Omental fat pad (tissue), 4 donors: ENCODE data around the gene DIP2C. TPM values are rescaled to one million over a fixed set of nuclear protein-coding genes. Genes with fewer than 3 reads are reported as not detected.
"Not testable (repeated sequence)": the region's sequence is repeated elsewhere in the genome, so short reads cannot be mapped to it uniquely, and the experiment has no call there.

Experiments
- ATAC-seq: fragments of 150-250 bp; one replicate; pipeline ENCODE4 v1.9.1; 2016; ENCODE audit warnings: mild to moderate bottlenecking, moderate library complexity; ENCODE audit not compliant: low FRiP score
- DNase-seq: peaks from one replicate; pipeline ENCODE4 v3.0.0-alpha.2; 2019; ENCODE audit warnings: low spot score
- CTCF ChIP-seq, 3 donors: fragments of 450-650 bp; IDR thresholded peaks; one replicate each; pipeline ENCODE4 v1.5.1; 2016 to 2017; ENCODE audit warnings: antibody characterized with exemption in 3 of 3, mild to moderate bottlenecking in 3 of 3, moderate library complexity in 2 of 3
- total RNA-seq, 4 donors: library from RNA; depleted of rRNA; stranded (reverse); fragments of >200 nt; gene quantifications; one replicate each; pipeline ENCODE4 v1.1.0, GENCODE V29; 2016

Gene DIP2C
- total RNA-seq, 4 donors from 2014 or later: 19.7 to 56.5 (median 31.1) TPM

GRCh38 chr10:649798-650440 is 39.5 kb downstream of the DIP2C start:
- TF ChIP-seq CTCF (IDR thresholded peaks at IDR 0.05): no peak
- DNase-seq: no peak
- no peak for ATAC-seq

GRCh38 chr10:649445-649797 is 40.0 kb downstream of the DIP2C start:
- no peak for TF ChIP-seq CTCF (IDR thresholded peaks at IDR 0.05)
- ATAC-seq: no peak
- no peak for DNase-seq

- not testable (repeated sequence) for ATAC-seq, DNase-seq
These were observed 42.4 kb downstream of the DIP2C start for GRCh38 chr10:647019-647418.

GRCh38 chr10:646118-646524 is 43.3 kb downstream of the DIP2C start:
- ATAC-seq: no peak
- TF ChIP-seq CTCF (IDR thresholded peaks at IDR 0.05): no peak
- DNase-seq: no peak

GRCh38 chr10:644943-645334 is 44.5 kb downstream of the DIP2C start:
- no peak for ATAC-seq
- DNase-seq: no peak
- TF ChIP-seq CTCF (IDR thresholded peaks at IDR 0.05): no peak

- TF ChIP-seq CTCF (IDR thresholded peaks at IDR 0.05): no peak
- no peak for DNase-seq
- no peak for ATAC-seq
These were observed 45.2 kb downstream of the DIP2C start for GRCh38 chr10:644076-644942.

- DNase-seq (no peak), ATAC-seq (no peak)
These were observed 47.1 kb downstream of the DIP2C start for GRCh38 chr10:642186-642890.

More at GRCh38 chr10:642186-642890, 47.1 kb downstream of the DIP2C start:
- TF ChIP-seq CTCF (IDR thresholded peaks at IDR 0.05): no peak
